HFFc6 (cell line): ENCODE results near the gene UBE2E2. TPM values are rescaled to one million over a fixed set of nuclear protein-coding genes. Genes with fewer than 3 reads are reported as not detected.

Experiments used
- DNase-seq: peaks from one replicate; pipeline ENCODE4 v3.0.0-alpha.2; 2018
- H3K27ac Mint-ChIP-seq: 2 replicates; pipeline ENCODE4 v1.8.0; 2020; ENCODE audit warnings: mild to moderate bottlenecking, mixed read lengths
- H3K27me3 Mint-ChIP-seq: 2 replicates; pipeline ENCODE4 v1.8.0; 2021; ENCODE audit warnings: mild to moderate bottlenecking, moderate library complexity, mixed read lengths; ENCODE audit not compliant: insufficient read depth
- H3K36me3 Mint-ChIP-seq: 2 replicates; pipeline ENCODE4 v1.8.0; 2021; ENCODE audit warnings: low read depth, mixed read lengths
- H3K4me1 Mint-ChIP-seq: 2 replicates; pipeline ENCODE4 v1.8.0; 2020; ENCODE audit warnings: low read depth, mixed read lengths
- H3K4me3 Mint-ChIP-seq: 2 replicates; pipeline ENCODE4 v1.8.0; 2020; ENCODE audit warnings: mild to moderate bottlenecking, moderate library complexity, mixed read lengths
- H3K9me3 Mint-ChIP-seq: 2 replicates; pipeline ENCODE4 v1.8.0; 2020; ENCODE audit warnings: mild to moderate bottlenecking, mixed read lengths
- total RNA-seq, 6 experiments: library from RNA; stranded (reverse); fragmentation: NEBNext Ultra II Directional; extraction: Animal tissue kit (Norgen Biotek cat#: 25700); gene quantifications; 2 replicates in 1 of 6; 3 replicates in 5 of 6; pipeline ENCODE4 v1.2.3, GENCODE V29; 2021
- TF ChIP-seq, protein P1 (sequence below): fragments of 200-600 bp; sonication (generic); IDR thresholded peaks from 2 replicates; pipeline ENCODE4 v1.5.0; 2021; ENCODE audit warnings: antibody characterized with exemption, mild to moderate bottlenecking

UBE2E2 gene
- total RNA-seq, 6 experiments from 2014 or later: 38.2 to 53.0 (median 47.2) TPM

DNA sequence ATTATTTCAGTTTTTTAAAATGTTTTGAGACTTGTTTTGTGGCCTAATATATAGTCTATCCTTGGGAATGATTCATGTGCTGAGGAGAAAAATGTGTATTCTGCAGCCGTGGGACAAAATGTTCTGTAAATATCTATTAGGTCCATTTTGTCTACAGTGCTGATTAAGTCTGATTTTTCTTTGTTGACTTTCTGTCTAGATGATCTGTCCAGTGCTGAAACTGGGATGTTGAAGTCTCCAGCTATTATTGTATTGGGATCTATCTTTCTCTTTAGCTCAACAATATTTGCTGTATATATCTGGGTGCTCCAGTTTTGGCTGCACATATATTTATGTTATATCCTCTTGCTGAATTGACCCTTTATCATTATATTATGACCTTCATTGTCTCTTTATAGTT lies 85.2 kb downstream of the UBE2E2 start:
- TF ChIP-seq, protein P1, sequence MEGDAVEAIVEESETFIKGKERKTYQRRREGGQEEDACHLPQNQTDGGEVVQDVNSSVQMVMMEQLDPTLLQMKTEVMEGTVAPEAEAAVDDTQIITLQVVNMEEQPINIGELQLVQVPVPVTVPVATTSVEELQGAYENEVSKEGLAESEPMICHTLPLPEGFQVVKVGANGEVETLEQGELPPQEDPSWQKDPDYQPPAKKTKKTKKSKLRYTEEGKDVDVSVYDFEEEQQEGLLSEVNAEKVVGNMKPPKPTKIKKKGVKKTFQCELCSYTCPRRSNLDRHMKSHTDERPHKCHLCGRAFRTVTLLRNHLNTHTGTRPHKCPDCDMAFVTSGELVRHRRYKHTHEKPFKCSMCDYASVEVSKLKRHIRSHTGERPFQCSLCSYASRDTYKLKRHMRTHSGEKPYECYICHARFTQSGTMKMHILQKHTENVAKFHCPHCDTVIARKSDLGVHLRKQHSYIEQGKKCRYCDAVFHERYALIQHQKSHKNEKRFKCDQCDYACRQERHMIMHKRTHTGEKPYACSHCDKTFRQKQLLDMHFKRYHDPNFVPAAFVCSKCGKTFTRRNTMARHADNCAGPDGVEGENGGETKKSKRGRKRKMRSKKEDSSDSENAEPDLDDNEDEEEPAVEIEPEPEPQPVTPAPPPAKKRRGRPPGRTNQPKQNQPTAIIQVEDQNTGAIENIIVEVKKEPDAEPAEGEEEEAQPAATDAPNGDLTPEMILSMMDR: no peak
- Mint-ChIP-seq H3K9me3 (peaks cover 22% of the 10 kb centered on the region), H3K27me3 (no peaks in the 10 kb centered on the region), H3K4me1 (no peaks in the 10 kb centered on the region), H3K36me3 (peaks cover 23% of the 10 kb centered on the region), H3K27ac (no peak overlapping the region), H3K4me3 (no peak overlapping the region)
- DNase-seq: peak; percentile 13

DNA sequence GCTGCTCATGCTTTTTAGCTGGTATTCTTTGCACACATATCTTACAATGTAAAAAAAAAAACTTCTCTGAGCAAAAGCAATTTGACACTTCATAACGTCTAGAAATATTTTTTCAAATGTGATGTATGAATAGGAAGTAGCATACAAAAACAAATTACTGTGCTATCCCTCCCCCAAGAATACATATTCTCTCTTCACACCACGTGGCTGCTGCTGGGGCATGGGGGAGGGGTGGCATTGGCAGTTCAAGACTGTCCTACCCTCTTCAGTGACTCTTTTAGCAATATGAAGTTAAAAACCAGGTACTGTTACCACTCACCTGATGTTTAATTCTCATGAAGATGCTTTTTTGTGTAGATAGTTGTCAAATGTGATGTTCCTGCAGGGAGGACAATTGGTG lies 85.6 kb downstream of the UBE2E2 start:
- Mint-ChIP-seq H3K36me3 (peaks cover 23% of the 10 kb centered on the region), H3K4me1 (no peaks in the 10 kb centered on the region), H3K4me3 (no peak overlapping the region), H3K27ac (no peak overlapping the region), H3K27me3 (no peaks in the 10 kb centered on the region), H3K9me3 (peaks cover 22% of the 10 kb centered on the region)
- no peak for DNase-seq
- TF ChIP-seq, protein P1: no peak

DNA sequence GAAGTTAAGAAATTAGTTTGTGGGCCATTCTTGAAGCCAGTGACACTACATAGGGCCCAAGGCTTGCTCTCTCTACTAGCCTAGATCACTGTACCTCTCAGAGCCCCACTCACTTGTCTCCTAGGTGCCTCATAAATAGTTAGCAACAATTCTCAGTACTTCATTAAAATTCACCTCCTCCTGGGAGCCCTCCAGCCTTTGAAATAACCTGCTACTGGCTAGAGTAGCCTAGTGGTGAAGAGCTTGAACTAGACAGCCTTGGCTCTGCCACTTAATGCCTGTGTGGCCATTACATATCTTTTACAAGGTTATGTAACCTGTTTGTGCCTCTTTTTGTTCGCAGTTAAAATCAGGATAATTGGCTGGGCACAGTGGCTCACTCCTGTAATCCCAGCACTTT lies 89.3 kb downstream of the UBE2E2 start:
- peaks cover 16% of the 10 kb centered on the region for H3K9me3 Mint-ChIP-seq
- H3K4me1 Mint-ChIP-seq: no peaks in the 10 kb centered on the region
- TF ChIP-seq, protein P1: no peak
- H3K4me3 Mint-ChIP-seq: no peak overlapping the region
- H3K27me3 Mint-ChIP-seq: no peaks in the 10 kb centered on the region
- no peak for DNase-seq
- peaks cover 13% of the 10 kb centered on the region for H3K36me3 Mint-ChIP-seq
- H3K27ac Mint-ChIP-seq: no peak overlapping the region

DNA sequence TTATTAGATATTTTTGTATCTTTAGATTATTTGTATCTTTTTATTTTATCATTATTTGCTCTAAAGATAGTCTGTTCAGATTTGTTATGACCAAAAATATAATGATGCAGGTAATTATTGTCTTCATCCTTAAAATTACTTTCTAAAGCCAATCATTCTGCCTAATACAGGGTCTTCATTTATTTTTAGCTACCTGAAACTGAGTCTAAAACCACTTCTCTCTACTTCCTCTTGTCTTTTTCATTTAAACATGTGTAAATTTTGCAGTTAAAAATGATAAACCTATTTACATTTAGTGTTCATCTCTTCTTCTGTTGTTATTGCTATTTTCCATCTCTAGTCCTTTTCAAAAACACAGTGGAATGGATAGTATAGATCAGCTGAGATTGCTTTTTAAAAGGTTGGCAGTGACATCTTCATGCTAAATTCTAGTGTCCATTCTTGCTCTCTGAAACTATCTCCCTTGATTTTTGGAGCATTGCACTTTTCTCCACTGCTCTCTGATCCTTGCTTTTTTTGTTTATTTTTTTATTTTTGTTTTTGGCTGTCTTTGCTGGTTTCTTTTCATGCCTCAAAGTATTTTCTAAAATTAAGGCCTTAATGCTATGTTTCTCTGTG lies 91.8 kb downstream of the UBE2E2 start:
- DNase-seq: no peak
- TF ChIP-seq, protein P1: no peak
- no peaks in the 10 kb centered on the region for H3K4me1 Mint-ChIP-seq

DNA sequence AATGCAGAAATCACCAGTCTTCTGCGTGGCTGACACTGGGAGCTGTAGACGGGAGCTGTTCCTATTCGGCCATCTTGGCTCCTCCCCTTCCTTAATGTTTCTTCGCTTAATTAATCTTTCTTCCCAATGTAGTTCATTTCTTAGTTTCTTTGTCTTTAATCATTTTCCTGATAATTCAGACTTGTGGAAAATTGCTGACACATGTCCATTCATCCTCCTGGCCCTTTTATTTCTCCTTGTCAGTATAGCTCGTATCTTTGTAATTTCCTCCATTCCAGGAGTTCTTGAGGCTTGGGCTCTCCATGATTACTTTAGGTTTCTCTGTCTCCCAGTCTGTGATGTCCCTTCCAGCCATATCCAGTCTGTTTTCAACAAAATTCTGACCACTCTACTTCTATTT lies 98.7 kb downstream of the UBE2E2 start:
- TF ChIP-seq, protein P1: no peak
- Mint-ChIP-seq H3K36me3 (peaks cover 19% of the 10 kb centered on the region), H3K4me1 (peaks cover 24% of the 10 kb centered on the region), H3K27me3 (peaks cover 2% of the 10 kb centered on the region; the same call in 1 of the 2 replicates), H3K9me3 (peaks cover 2% of the 10 kb centered on the region), H3K4me3 (no peak overlapping the region), H3K27ac (no peak overlapping the region)
- DNase-seq: no peak

More for the DNA sequence above, 91.8 kb downstream of the UBE2E2 start:
- no peak overlapping the region for H3K27ac Mint-ChIP-seq
- H3K27me3 Mint-ChIP-seq: no peaks in the 10 kb centered on the region
- no peak overlapping the region for H3K4me3 Mint-ChIP-seq
- H3K36me3 Mint-ChIP-seq: peaks cover 13% of the 10 kb centered on the region; the same call in 1 of the 2 replicates
- peaks cover 7% of the 10 kb centered on the region; the same call in 1 of the 2 replicates for H3K9me3 Mint-ChIP-seq
